ENCODE results near the gene SNX13.

SNX13 gene

GRCh38 chr7:17940302-17940883 lies at the start of gene SNX13:
Gene SNX13 (minus strand): TSS chr7:17940494. CDS start chr7:17940295, 199 bp downstream.
- Histone ChIP-seq H2AFZ (ENCODE audit: low read length, unreplicated experiment) (peak within 1 kb of the TSS; percentile 91), H3K36me3 (ENCODE audit: insufficient read depth, low read length) (no peaks in the 10 kb centered on the region), H3K27ac (ENCODE audit: low read depth, low read length) (peak within 1 kb of the TSS; percentile 77), H3K4me3 (ENCODE audit: low read depth, low read length) (peak within 1 kb of the TSS; percentile 94), H3K27me3 (ENCODE audit: insufficient read depth, low read length) (no peaks in the 10 kb centered on the region), H3K79me2 (ENCODE audit: control insufficient read depth, insufficient read depth, low read length, unreplicated experiment) (peaks cover 47% of the 10 kb centered on the region), H3K4me1 (ENCODE audit: control insufficient read depth, insufficient read depth, low read length, unreplicated experiment) (peaks cover 17% of the 10 kb centered on the region)

- Histone ChIP-seq H2AFZ (ENCODE audit: low read length, unreplicated experiment) (no peak overlapping the region), H3K79me2 (ENCODE audit: control insufficient read depth, insufficient read depth, low read length, unreplicated experiment) (no peaks in the 10 kb centered on the region), H3K4me1 (ENCODE audit: control insufficient read depth, insufficient read depth, low read length, unreplicated experiment) (peaks cover 12% of the 10 kb centered on the region), H3K36me3 (ENCODE audit: insufficient read depth, low read length) (no peaks in the 10 kb centered on the region), H3K4me3 (ENCODE audit: low read depth, low read length) (no peak overlapping the region), H3K27me3 (ENCODE audit: insufficient read depth, low read length) (no peaks in the 10 kb centered on the region), H3K27ac (ENCODE audit: low read depth, low read length) (no peak overlapping the region)
These were observed 49.3 kb upstream of the SNX13 start for GRCh38 chr7:17989546-17989945.

- no peak overlapping the region for H3K27ac ChIP-seq (ENCODE audit: low read depth, low read length)
- H3K27me3 ChIP-seq (ENCODE audit: insufficient read depth, low read length) = no peaks in the 10 kb centered on the region
- H3K4me3 ChIP-seq (ENCODE audit: low read depth, low read length) = no peak overlapping the region
- H3K36me3 ChIP-seq (ENCODE audit: insufficient read depth, low read length) = no peaks in the 10 kb centered on the region
- H3K79me2 ChIP-seq (ENCODE audit: control insufficient read depth, insufficient read depth, low read length, unreplicated experiment) = no peaks in the 10 kb centered on the region
- peaks cover 12% of the 10 kb centered on the region for H3K4me1 ChIP-seq (ENCODE audit: control insufficient read depth, insufficient read depth, low read length, unreplicated experiment)
- H2AFZ ChIP-seq (ENCODE audit: low read length, unreplicated experiment) = no peak overlapping the region
These were observed 48.6 kb upstream of the SNX13 start for GRCh38 chr7:17988858-17989257.

GRCh38 chr7:17988141-17988540 lies 47.8 kb upstream of the SNX13 start:
- no peak overlapping the region for H2AFZ ChIP-seq (ENCODE audit: low read length, unreplicated experiment)
- H3K36me3 ChIP-seq (ENCODE audit: insufficient read depth, low read length) = no peaks in the 10 kb centered on the region
- H3K4me3 ChIP-seq (ENCODE audit: low read depth, low read length) = no peak overlapping the region
- peaks cover 17% of the 10 kb centered on the region for H3K4me1 ChIP-seq (ENCODE audit: control insufficient read depth, insufficient read depth, low read length, unreplicated experiment)
- no peak overlapping the region for H3K27ac ChIP-seq (ENCODE audit: low read depth, low read length)
- H3K79me2 ChIP-seq (ENCODE audit: control insufficient read depth, insufficient read depth, low read length, unreplicated experiment) = no peaks in the 10 kb centered on the region
- H3K27me3 ChIP-seq (ENCODE audit: insufficient read depth, low read length) = no peaks in the 10 kb centered on the region

GRCh38 chr7:17986851-17987250 lies 46.6 kb upstream of the SNX13 start:
- Histone ChIP-seq H3K79me2 (ENCODE audit: control insufficient read depth, insufficient read depth, low read length, unreplicated experiment) (no peaks in the 10 kb centered on the region), H2AFZ (ENCODE audit: low read length, unreplicated experiment) (peak overlapping the region; percentile 45), H3K4me1 (ENCODE audit: control insufficient read depth, insufficient read depth, low read length, unreplicated experiment) (peaks cover 17% of the 10 kb centered on the region), H3K4me3 (ENCODE audit: low read depth, low read length) (peak overlapping the region; percentile 5; the same call in 1 of the 2 replicates), H3K36me3 (ENCODE audit: insufficient read depth, low read length) (no peaks in the 10 kb centered on the region), H3K27ac (ENCODE audit: low read depth, low read length) (no peak overlapping the region), H3K27me3 (ENCODE audit: insufficient read depth, low read length) (no peaks in the 10 kb centered on the region)

- H3K36me3 ChIP-seq (ENCODE audit: insufficient read depth, low read length) = no peaks in the 10 kb centered on the region
- no peak overlapping the region for H3K4me3 ChIP-seq (ENCODE audit: low read depth, low read length)
- H3K27me3 ChIP-seq (ENCODE audit: insufficient read depth, low read length) = no peaks in the 10 kb centered on the region
- no peaks in the 10 kb centered on the region for H3K79me2 ChIP-seq (ENCODE audit: control insufficient read depth, insufficient read depth, low read length, unreplicated experiment)
- H2AFZ ChIP-seq (ENCODE audit: low read length, unreplicated experiment) = no peak overlapping the region
- H3K27ac ChIP-seq (ENCODE audit: low read depth, low read length) = no peak overlapping the region
- peaks cover 17% of the 10 kb centered on the region for H3K4me1 ChIP-seq (ENCODE audit: control insufficient read depth, insufficient read depth, low read length, unreplicated experiment)
These were observed 45.4 kb upstream of the SNX13 start for GRCh38 chr7:17985473-17986239.

- Histone ChIP-seq H2AFZ (ENCODE audit: low read length, unreplicated experiment) (peak overlapping the region; percentile 94), H3K27ac (ENCODE audit: low read depth, low read length) (no peak overlapping the region), H3K79me2 (ENCODE audit: control insufficient read depth, insufficient read depth, low read length, unreplicated experiment) (no peaks in the 10 kb centered on the region), H3K27me3 (ENCODE audit: insufficient read depth, low read length) (no peaks in the 10 kb centered on the region), H3K4me3 (ENCODE audit: low read depth, low read length) (no peak overlapping the region), H3K36me3 (ENCODE audit: insufficient read depth, low read length) (no peaks in the 10 kb centered on the region), H3K4me1 (ENCODE audit: control insufficient read depth, insufficient read depth, low read length, unreplicated experiment) (peaks cover 17% of the 10 kb centered on the region)
These were observed 44.0 kb upstream of the SNX13 start for GRCh38 chr7:17984288-17984687.

GRCh38 chr7:17983221-17984062 lies 43.1 kb upstream of the SNX13 start:
- Histone ChIP-seq H3K36me3 (ENCODE audit: insufficient read depth, low read length) (no peaks in the 10 kb centered on the region), H2AFZ (ENCODE audit: low read length, unreplicated experiment) (peak overlapping the region; percentile 94), H3K27me3 (ENCODE audit: insufficient read depth, low read length) (no peaks in the 10 kb centered on the region), H3K27ac (ENCODE audit: low read depth, low read length) (no peak overlapping the region), H3K4me3 (ENCODE audit: low read depth, low read length) (no peak overlapping the region), H3K79me2 (ENCODE audit: control insufficient read depth, insufficient read depth, low read length, unreplicated experiment) (no peaks in the 10 kb centered on the region), H3K4me1 (ENCODE audit: control insufficient read depth, insufficient read depth, low read length, unreplicated experiment) (peaks cover 17% of the 10 kb centered on the region)

GRCh38 chr7:17976952-17977351 lies 36.7 kb upstream of the SNX13 start:
- H3K27me3 ChIP-seq (ENCODE audit: insufficient read depth, low read length) = no peaks in the 10 kb centered on the region
- no peak overlapping the region for H3K4me3 ChIP-seq (ENCODE audit: low read depth, low read length)
- no peak overlapping the region for H3K27ac ChIP-seq (ENCODE audit: low read depth, low read length)
- H3K36me3 ChIP-seq (ENCODE audit: insufficient read depth, low read length) = no peaks in the 10 kb centered on the region
- no peaks in the 10 kb centered on the region for H3K79me2 ChIP-seq (ENCODE audit: control insufficient read depth, insufficient read depth, low read length, unreplicated experiment)
- H3K4me1 ChIP-seq (ENCODE audit: control insufficient read depth, insufficient read depth, low read length, unreplicated experiment) = no peaks in the 10 kb centered on the region
- H2AFZ ChIP-seq (ENCODE audit: low read length, unreplicated experiment) = no peak overlapping the region

- no peak overlapping the region for H3K27ac ChIP-seq (ENCODE audit: low read depth, low read length)
- no peaks in the 10 kb centered on the region for H3K4me1 ChIP-seq (ENCODE audit: control insufficient read depth, insufficient read depth, low read length, unreplicated experiment)
- H3K4me3 ChIP-seq (ENCODE audit: low read depth, low read length) = no peak overlapping the region
- H2AFZ ChIP-seq (ENCODE audit: low read length, unreplicated experiment) = no peak overlapping the region
- H3K36me3 ChIP-seq (ENCODE audit: insufficient read depth, low read length) = no peaks in the 10 kb centered on the region
- no peaks in the 10 kb centered on the region for H3K79me2 ChIP-seq (ENCODE audit: control insufficient read depth, insufficient read depth, low read length, unreplicated experiment)
- no peaks in the 10 kb centered on the region for H3K27me3 ChIP-seq (ENCODE audit: insufficient read depth, low read length)
These were observed 31.1 kb upstream of the SNX13 start for GRCh38 chr7:17971411-17971810.

Data from ACC112 (cell line).